SK-N-SH (cell line): ENCODE results near the gene LILRA2. TPM values are rescaled to one million over a fixed set of nuclear protein-coding genes. Genes with fewer than 3 reads are reported as not detected.

Experiments used
- CTCF ChIA-PET: fragments of 300-600, 350-600 bp; formaldehyde crosslinking; extraction: SDS; loops from one replicate; lab custom pipeline; 2021; lab: Yijun Ruan, JAX
- POLR2A ChIA-PET: fragments of 350-600 bp; sonication (Branson Sonifier 250); formaldehyde crosslinking; extraction: SDS; loops from one replicate; lab custom pipeline; 2020; ENCODE audit warnings: antibody characterized with exemption, inconsistent platforms; lab: Yijun Ruan, JAX
- DNase-seq: peaks from one replicate; pipeline ENCODE4 v3.0.0; 2012
- H2AFZ ChIP-seq: fragments of 200-600 bp; sonication (generic); 2 replicates; pipeline ENCODE4 v1.8.1; 2016; ENCODE audit warnings: antibody characterized with exemption, mild to moderate bottlenecking, low read depth
- H3F3A ChIP-seq: fragments of 200-600 bp; sonication (generic); replicated peaks from 2 replicates; pipeline ENCODE3; 2016; ENCODE audit warnings: antibody characterized with exemption, mild to moderate bottlenecking; ENCODE audit not compliant: insufficient read depth
- H3K27ac ChIP-seq, 2 experiments: fragments of 200-500 bp in 1 of 2; fragments of 200-600 bp in 1 of 2; sonication (Bioruptor generic) in 1 of 2; sonication (generic), shearing (Covaris generic) in 1 of 2; 2 replicates each; pipeline versions ENCODE4 v1.5.1 to v1.6.1; 2014 to 2016; ENCODE audit warnings: low read depth in 2 of 2, inconsistent platforms in 1 of 2, low read length in 1 of 2, mild to moderate bottlenecking in 1 of 2, mixed read lengths in 1 of 2
- H3K27me3 ChIP-seq: fragments of 200-600 bp; sonication (generic), shearing (Covaris generic); 2 replicates; pipeline ENCODE4 v1.6.1; 2016; ENCODE audit warnings: mixed run types; ENCODE audit not compliant: insufficient read depth
- H3K36me3 ChIP-seq, 2 experiments: fragments of 200-500 bp in 1 of 2; fragments of 200-600 bp in 1 of 2; sonication (Bioruptor generic) in 1 of 2; sonication (generic) in 1 of 2; replicated peaks in 1 of 2; 2 replicates each; pipeline versions ENCODE3 to v1.5.1; 2014 to 2016; ENCODE audit warnings: low read length in 1 of 2, mild to moderate bottlenecking in 1 of 2; ENCODE audit not compliant: insufficient read depth in 2 of 2, control insufficient read depth in 1 of 2
- H3K4me1 ChIP-seq, 2 experiments: fragments of 200-500 bp in 1 of 2; fragments of 200-600 bp in 1 of 2; sonication (Bioruptor generic) in 1 of 2; sonication (generic), shearing (Covaris generic) in 1 of 2; 2 replicates each; pipeline versions ENCODE4 v1.5.1 to v1.6.1; 2014 to 2016; ENCODE audit warnings: low read depth in 1 of 2, low read length in 1 of 2, mixed run types in 1 of 2; ENCODE audit not compliant: insufficient read depth in 2 of 2, control insufficient read depth in 1 of 2
- H3K4me2 ChIP-seq: fragments of 200-600 bp; sonication (generic), shearing (Covaris generic); 2 replicates; pipeline ENCODE4 v1.6.1; 2017; ENCODE audit warnings: mixed run types
- H3K4me3 ChIP-seq, 2 experiments: fragments of 200-500 bp in 1 of 2; fragments of 200-600 bp in 1 of 2; sonication (Bioruptor generic) in 1 of 2; sonication (generic), shearing (Covaris generic) in 1 of 2; 2 replicates each; pipeline versions ENCODE4 v1.5.1 to v1.8.1; 2014 to 2016; ENCODE audit warnings: low read depth in 2 of 2, inconsistent platforms in 1 of 2, low read length in 1 of 2, mild to moderate bottlenecking in 1 of 2, mixed read lengths in 1 of 2, moderate library complexity in 1 of 2
- H3K79me2 ChIP-seq: fragments of 200-600 bp; sonication (generic); 2 replicates; pipeline ENCODE4 v1.8.1; 2017; ENCODE audit warnings: mild to moderate bottlenecking; ENCODE audit not compliant: insufficient read depth
- H3K9ac ChIP-seq: fragments of 200-600 bp; sonication (generic); 2 replicates; pipeline ENCODE4 v1.6.1; 2017; ENCODE audit warnings: mixed run types
- H3K9me2 ChIP-seq: fragments of 200-600 bp; sonication (generic); 2 replicates; pipeline ENCODE4 v1.6.1; 2017; ENCODE audit warnings: mixed run types
- H3K9me3 ChIP-seq: fragments of 200-600 bp; sonication (generic); 2 replicates; pipeline ENCODE4 v1.6.1; 2017; ENCODE audit warnings: mixed run types, mild to moderate bottlenecking, moderate library complexity
- H4K20me1 ChIP-seq: fragments of 200-600 bp; sonication (generic); 2 replicates; pipeline ENCODE4 v1.6.1; 2017; ENCODE audit warnings: mild to moderate bottlenecking, mixed run types; ENCODE audit not compliant: insufficient read depth
- EP300 ChIP-seq, 2 experiments: IDR thresholded peaks; 2 replicates each; pipeline versions ENCODE4 v1.4.0 to v1.6.1; 2012; ENCODE audit warnings: borderline replicate concordance in 1 of 2, low read depth in 1 of 2, low read length in 1 of 2
- EZH2phosphoT487 ChIP-seq: fragments of 200-600 bp; sonication (generic); IDR thresholded peaks from 2 replicates; pipeline ENCODE4 v1.6.1; 2017; ENCODE audit warnings: low read depth, mixed run types, mild to moderate bottlenecking, antibody characterized with exemption, moderate library complexity, borderline replicate concordance
- NFIC ChIP-seq: IDR thresholded peaks from 2 replicates; pipeline ENCODE4 v1.4.0; 2012; ENCODE audit warnings: borderline replicate concordance
- POLR2AphosphoS5 ChIP-seq: IDR thresholded peaks from 2 replicates; pipeline ENCODE4 v1.6.1; 2012; ENCODE audit warnings: low read depth, low read length
- RAD21 ChIP-seq: IDR thresholded peaks from 2 replicates; pipeline ENCODE4 v1.6.1; 2012; ENCODE audit warnings: mild to moderate bottlenecking, low read length
- RXRA ChIP-seq: IDR thresholded peaks from 2 replicates; pipeline ENCODE4 v1.4.0; 2012; ENCODE audit warnings: low read depth, mild to moderate bottlenecking, borderline replicate concordance
- TAF1 ChIP-seq: IDR thresholded peaks from 2 replicates; pipeline ENCODE4 v1.6.1; 2012; ENCODE audit warnings: low read depth, mild to moderate bottlenecking, low read length, moderate library complexity, borderline replicate concordance
- TEAD4 ChIP-seq: IDR thresholded peaks from 2 replicates; pipeline ENCODE4 v1.4.0; 2012; ENCODE audit warnings: mild to moderate bottlenecking, borderline replicate concordance; ENCODE audit not compliant: insufficient read depth
- WGBS: methylation state at CpG from one replicate; pipeline ENCODE4 v1.1.6; 2017; ENCODE audit warnings: low lambda C conversion rate; 5-methylcytosine and 5-hydroxymethylcytosine counted together
- polyA plus RNA-seq, 3 experiments: library from polyadenylated mRNA; depleted of rRNA; stranded (reverse); fragments of >200 nt; gene quantifications; 2 replicates each; pipeline ENCODE4 v1.2.3, GENCODE V29; 2012
- TF ChIP-seq, protein P1 (sequence below): fragments of 200-600 bp; sonication (generic); IDR thresholded peaks from 2 replicates; pipeline ENCODE4 v1.6.1; 2017; ENCODE audit warnings: antibody characterized with exemption, mild to moderate bottlenecking, moderate library complexity
- TF ChIP-seq, protein P2 (sequence below): IDR thresholded peaks from 2 replicates; pipeline ENCODE4 v1.4.0; 2012; ENCODE audit warnings: low read depth, borderline replicate concordance
- TF ChIP-seq, protein P3 (sequence below): fragments of 150-350 bp; IDR thresholded peaks from 2 replicates; pipeline ENCODE4 v1.6.1; 2017; ENCODE audit warnings: antibody characterized with exemption, low read length, low read depth, borderline replicate concordance
- TF ChIP-seq, protein P4 (sequence below): IDR thresholded peaks from 2 replicates; pipeline ENCODE4; 2012
- TF ChIP-seq, protein P5 (sequence below): IDR thresholded peaks from 2 replicates; pipeline ENCODE4 v1.6.1; 2012; ENCODE audit warnings: mild to moderate bottlenecking, low read depth, low read length, moderate library complexity
- TF ChIP-seq, protein P6 (sequence below): IDR thresholded peaks from 2 replicates; pipeline ENCODE4 v1.4.0; 2012; ENCODE audit warnings: low read depth, borderline replicate concordance

Gene LILRA2
- polyA plus RNA-seq, 1 of the 3 experiments (the other 2 are of a cell fraction), result not detected

DNA sequence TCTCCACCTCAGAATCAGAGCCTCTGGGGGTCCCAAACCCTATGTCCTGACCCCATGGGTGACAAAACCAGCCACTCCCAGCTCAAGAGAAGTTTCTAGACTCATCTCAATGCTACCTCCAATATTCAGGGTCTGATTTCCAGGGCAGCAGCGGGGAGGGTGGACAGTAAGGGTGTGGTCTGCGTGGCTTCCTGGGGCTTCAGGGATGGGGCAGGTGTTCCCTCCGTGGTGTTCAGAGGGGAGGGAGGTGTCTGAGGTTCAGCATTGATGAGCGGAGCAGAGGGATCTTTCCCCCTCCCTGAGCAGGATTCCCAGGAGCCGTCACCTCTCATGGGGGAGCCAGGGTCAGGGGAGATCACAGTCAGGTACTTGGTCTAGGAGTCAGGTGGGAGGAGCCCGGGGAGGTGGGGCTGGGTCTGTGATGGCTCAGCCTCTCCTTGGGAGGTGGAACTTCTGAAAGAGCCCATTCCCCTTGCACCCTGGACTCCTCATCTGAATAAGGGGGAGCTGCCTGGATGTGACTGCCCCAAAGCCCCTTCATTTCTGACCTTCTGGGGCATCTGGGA is 2.9 kb downstream of the LILRA2 start:
- Histone ChIP-seq H3K27me3 (peaks cover 24% of the 10 kb centered on the region), H3K36me3 (no peaks in the 10 kb centered on the region), H3K27ac (no peak overlapping the region), H3K79me2 (no peaks in the 10 kb centered on the region), H4K20me1 (no peaks in the 10 kb centered on the region), H3K9me2 (no peaks in the 10 kb centered on the region), H3K4me1 (no peaks in the 10 kb centered on the region), H2AFZ (no peak overlapping the region), H3K4me2 (no peak overlapping the region), H3K4me3 (no peak overlapping the region)
- ChIA-PET POLR2A (no interaction called here), CTCF (no interaction called here)
- WGBS, result 2% methylated on average over 6 of the region's 6 CpGs
- DNase-seq, result no peak
- TF ChIP-seq, protein P1, sequence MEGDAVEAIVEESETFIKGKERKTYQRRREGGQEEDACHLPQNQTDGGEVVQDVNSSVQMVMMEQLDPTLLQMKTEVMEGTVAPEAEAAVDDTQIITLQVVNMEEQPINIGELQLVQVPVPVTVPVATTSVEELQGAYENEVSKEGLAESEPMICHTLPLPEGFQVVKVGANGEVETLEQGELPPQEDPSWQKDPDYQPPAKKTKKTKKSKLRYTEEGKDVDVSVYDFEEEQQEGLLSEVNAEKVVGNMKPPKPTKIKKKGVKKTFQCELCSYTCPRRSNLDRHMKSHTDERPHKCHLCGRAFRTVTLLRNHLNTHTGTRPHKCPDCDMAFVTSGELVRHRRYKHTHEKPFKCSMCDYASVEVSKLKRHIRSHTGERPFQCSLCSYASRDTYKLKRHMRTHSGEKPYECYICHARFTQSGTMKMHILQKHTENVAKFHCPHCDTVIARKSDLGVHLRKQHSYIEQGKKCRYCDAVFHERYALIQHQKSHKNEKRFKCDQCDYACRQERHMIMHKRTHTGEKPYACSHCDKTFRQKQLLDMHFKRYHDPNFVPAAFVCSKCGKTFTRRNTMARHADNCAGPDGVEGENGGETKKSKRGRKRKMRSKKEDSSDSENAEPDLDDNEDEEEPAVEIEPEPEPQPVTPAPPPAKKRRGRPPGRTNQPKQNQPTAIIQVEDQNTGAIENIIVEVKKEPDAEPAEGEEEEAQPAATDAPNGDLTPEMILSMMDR, result no peak
- TF ChIP-seq, protein P2, sequence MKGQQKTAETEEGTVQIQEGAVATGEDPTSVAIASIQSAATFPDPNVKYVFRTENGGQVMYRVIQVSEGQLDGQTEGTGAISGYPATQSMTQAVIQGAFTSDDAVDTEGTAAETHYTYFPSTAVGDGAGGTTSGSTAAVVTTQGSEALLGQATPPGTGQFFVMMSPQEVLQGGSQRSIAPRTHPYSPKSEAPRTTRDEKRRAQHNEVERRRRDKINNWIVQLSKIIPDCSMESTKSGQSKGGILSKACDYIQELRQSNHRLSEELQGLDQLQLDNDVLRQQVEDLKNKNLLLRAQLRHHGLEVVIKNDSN, result no peak
- TF ChIP-seq EP300 (IDR thresholded peaks at IDR 0.05; ENCODE audit: borderline replicate concordance in 1 of 2, low read depth in 1 of 2, low read length in 1 of 2) (no peak), RAD21 (no peak), TAF1 (no peak), NFIC (no peak), POLR2AphosphoS5 (no peak), EZH2phosphoT487 (no peak)
- TF ChIP-seq, protein P3, sequence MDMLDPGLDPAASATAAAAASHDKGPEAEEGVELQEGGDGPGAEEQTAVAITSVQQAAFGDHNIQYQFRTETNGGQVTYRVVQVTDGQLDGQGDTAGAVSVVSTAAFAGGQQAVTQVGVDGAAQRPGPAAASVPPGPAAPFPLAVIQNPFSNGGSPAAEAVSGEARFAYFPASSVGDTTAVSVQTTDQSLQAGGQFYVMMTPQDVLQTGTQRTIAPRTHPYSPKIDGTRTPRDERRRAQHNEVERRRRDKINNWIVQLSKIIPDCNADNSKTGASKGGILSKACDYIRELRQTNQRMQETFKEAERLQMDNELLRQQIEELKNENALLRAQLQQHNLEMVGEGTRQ, result no peak
- TF ChIP-seq, protein P4, sequence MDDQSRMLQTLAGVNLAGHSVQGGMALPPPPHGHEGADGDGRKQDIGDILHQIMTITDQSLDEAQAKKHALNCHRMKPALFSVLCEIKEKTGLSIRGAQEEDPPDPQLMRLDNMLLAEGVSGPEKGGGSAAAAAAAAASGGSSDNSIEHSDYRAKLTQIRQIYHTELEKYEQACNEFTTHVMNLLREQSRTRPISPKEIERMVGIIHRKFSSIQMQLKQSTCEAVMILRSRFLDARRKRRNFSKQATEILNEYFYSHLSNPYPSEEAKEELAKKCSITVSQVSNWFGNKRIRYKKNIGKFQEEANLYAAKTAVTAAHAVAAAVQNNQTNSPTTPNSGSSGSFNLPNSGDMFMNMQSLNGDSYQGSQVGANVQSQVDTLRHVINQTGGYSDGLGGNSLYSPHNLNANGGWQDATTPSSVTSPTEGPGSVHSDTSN, result no peak
- TF ChIP-seq, all 33 proteins: peak for 0
- no peaks in the 10 kb centered on the region for H3F3A ChIP-seq
- H3K9me3 ChIP-seq, result no peaks in the 10 kb centered on the region
- H3K9ac ChIP-seq, result no peak overlapping the region

DNA sequence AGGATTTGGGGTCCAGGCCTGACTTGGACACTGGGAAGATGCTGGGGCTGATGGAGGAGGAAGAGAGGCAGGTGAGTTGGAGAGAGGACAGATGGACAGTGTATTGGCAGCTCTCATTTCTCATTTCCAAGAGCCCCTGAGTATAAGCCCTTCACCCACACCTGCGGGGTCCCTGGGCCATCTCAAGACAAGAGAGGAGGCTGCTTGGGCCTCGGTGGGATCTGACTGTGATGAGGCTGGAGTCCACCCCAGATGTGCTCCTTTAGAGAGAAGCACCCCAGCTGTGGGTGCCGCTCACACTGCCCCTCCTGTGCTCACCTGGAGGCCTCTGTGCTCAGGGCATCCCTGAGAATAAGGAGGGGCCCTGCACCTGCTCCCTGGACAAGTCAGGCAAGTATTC is 3.7 kb downstream of the LILRA2 start:
- WGBS, result 0% methylated on average over 2 of the region's 3 CpGs
- CTCF ChIA-PET, result no interaction called here
- Histone ChIP-seq H3K4me3 (no peak overlapping the region), H3F3A (no peaks in the 10 kb centered on the region), H3K9ac (no peak overlapping the region), H3K4me2 (no peak overlapping the region), H2AFZ (no peak overlapping the region), H3K27ac (no peak overlapping the region), H3K4me1 (no peaks in the 10 kb centered on the region), H3K79me2 (no peaks in the 10 kb centered on the region), H4K20me1 (no peaks in the 10 kb centered on the region), H3K36me3 (no peaks in the 10 kb centered on the region), H3K27me3 (peaks cover 24% of the 10 kb centered on the region), H3K9me2 (no peaks in the 10 kb centered on the region), H3K9me3 (no peaks in the 10 kb centered on the region)
- POLR2A ChIA-PET, result no interaction called here
- no peak for DNase-seq
- TF ChIP-seq RXRA, result no peak
- TF ChIP-seq, protein P5, sequence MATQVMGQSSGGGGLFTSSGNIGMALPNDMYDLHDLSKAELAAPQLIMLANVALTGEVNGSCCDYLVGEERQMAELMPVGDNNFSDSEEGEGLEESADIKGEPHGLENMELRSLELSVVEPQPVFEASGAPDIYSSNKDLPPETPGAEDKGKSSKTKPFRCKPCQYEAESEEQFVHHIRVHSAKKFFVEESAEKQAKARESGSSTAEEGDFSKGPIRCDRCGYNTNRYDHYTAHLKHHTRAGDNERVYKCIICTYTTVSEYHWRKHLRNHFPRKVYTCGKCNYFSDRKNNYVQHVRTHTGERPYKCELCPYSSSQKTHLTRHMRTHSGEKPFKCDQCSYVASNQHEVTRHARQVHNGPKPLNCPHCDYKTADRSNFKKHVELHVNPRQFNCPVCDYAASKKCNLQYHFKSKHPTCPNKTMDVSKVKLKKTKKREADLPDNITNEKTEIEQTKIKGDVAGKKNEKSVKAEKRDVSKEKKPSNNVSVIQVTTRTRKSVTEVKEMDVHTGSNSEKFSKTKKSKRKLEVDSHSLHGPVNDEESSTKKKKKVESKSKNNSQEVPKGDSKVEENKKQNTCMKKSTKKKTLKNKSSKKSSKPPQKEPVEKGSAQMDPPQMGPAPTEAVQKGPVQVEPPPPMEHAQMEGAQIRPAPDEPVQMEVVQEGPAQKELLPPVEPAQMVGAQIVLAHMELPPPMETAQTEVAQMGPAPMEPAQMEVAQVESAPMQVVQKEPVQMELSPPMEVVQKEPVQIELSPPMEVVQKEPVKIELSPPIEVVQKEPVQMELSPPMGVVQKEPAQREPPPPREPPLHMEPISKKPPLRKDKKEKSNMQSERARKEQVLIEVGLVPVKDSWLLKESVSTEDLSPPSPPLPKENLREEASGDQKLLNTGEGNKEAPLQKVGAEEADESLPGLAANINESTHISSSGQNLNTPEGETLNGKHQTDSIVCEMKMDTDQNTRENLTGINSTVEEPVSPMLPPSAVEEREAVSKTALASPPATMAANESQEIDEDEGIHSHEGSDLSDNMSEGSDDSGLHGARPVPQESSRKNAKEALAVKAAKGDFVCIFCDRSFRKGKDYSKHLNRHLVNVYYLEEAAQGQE, result no peak
- TF ChIP-seq, protein P3, result no peak
- TF ChIP-seq TEAD4, result no peak
- TF ChIP-seq, protein P6, sequence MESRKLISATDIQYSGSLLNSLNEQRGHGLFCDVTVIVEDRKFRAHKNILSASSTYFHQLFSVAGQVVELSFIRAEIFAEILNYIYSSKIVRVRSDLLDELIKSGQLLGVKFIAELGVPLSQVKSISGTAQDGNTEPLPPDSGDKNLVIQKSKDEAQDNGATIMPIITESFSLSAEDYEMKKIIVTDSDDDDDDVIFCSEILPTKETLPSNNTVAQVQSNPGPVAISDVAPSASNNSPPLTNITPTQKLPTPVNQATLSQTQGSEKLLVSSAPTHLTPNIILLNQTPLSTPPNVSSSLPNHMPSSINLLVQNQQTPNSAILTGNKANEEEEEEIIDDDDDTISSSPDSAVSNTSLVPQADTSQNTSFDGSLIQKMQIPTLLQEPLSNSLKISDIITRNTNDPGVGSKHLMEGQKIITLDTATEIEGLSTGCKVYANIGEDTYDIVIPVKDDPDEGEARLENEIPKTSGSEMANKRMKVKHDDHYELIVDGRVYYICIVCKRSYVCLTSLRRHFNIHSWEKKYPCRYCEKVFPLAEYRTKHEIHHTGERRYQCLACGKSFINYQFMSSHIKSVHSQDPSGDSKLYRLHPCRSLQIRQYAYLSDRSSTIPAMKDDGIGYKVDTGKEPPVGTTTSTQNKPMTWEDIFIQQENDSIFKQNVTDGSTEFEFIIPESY, result no peak
